ENCODE results near the gene PLEKHA7. TPM values are rescaled to one million over a fixed set of nuclear protein-coding genes. Genes with fewer than 3 reads are reported as not detected.
A peak's percentile ranks its signal among the peaks of the same experiment; 100 is the strongest.

The PLEKHA7 gene
- total RNA-seq, 1 donor from 2014 or later = 77.1 TPM

GRCh38 chr11:16862726-16863125 is 151.5 kb downstream of the PLEKHA7 start:
- H3K27me3 Mint-ChIP-seq = no peaks in the 10 kb centered on the region
- H3K27ac Mint-ChIP-seq = peak overlapping the region; percentile 0
- peaks cover 19% of the 10 kb centered on the region for H3K4me1 Mint-ChIP-seq (ENCODE audit: low read depth)
- H3K36me3 Mint-ChIP-seq (ENCODE audit: insufficient read depth) = peaks cover 10% of the 10 kb centered on the region
- no peak for TF ChIP-seq CTCF (IDR thresholded peaks at IDR 0.05; ENCODE audit: unreplicated experiment)
- DNase-seq (ENCODE audit: low spot score, unreplicated experiment) = no peak
- peaks cover 6% of the 10 kb centered on the region for H3K9me3 Mint-ChIP-seq (ENCODE audit: low read depth)
- no peak overlapping the region for H3K4me3 Mint-ChIP-seq (ENCODE audit: low read depth)

GRCh38 chr11:16861862-16862261 is 152.4 kb downstream of the PLEKHA7 start:
- peaks cover 8% of the 10 kb centered on the region for H3K36me3 Mint-ChIP-seq (ENCODE audit: insufficient read depth)
- H3K4me3 Mint-ChIP-seq (ENCODE audit: low read depth) = no peak overlapping the region
- H3K27me3 Mint-ChIP-seq = no peaks in the 10 kb centered on the region
- no peak overlapping the region for H3K27ac Mint-ChIP-seq
- DNase-seq (ENCODE audit: low spot score, unreplicated experiment) = no peak
- H3K9me3 Mint-ChIP-seq (ENCODE audit: low read depth) = peaks cover 6% of the 10 kb centered on the region
- TF ChIP-seq CTCF (IDR thresholded peaks at IDR 0.05; ENCODE audit: unreplicated experiment) = no peak
- peaks cover 19% of the 10 kb centered on the region for H3K4me1 Mint-ChIP-seq (ENCODE audit: low read depth)

- no peak for TF ChIP-seq CTCF (IDR thresholded peaks at IDR 0.05; ENCODE audit: unreplicated experiment)
- Mint-ChIP-seq H3K27ac (no peak overlapping the region), H3K27me3 (no peaks in the 10 kb centered on the region), H3K36me3 (ENCODE audit: insufficient read depth) (peaks cover 10% of the 10 kb centered on the region), H3K4me3 (ENCODE audit: low read depth) (no peak overlapping the region), H3K4me1 (ENCODE audit: low read depth) (peaks cover 19% of the 10 kb centered on the region), H3K9me3 (ENCODE audit: low read depth) (peaks cover 6% of the 10 kb centered on the region)
- no peak for DNase-seq (ENCODE audit: low spot score, unreplicated experiment)
Measured at GRCh38 chr11:16860617-16861016, 153.6 kb downstream of the PLEKHA7 start.

GRCh38 chr11:16859651-16860050 is 154.6 kb downstream of the PLEKHA7 start:
- peak overlapping the region; percentile 38 for H3K27ac Mint-ChIP-seq

GRCh38 chr11:16857186-16857585 is 157.0 kb downstream of the PLEKHA7 start:
- Mint-ChIP-seq H3K27ac (no peak overlapping the region), H3K4me1 (ENCODE audit: low read depth) (peaks cover 16% of the 10 kb centered on the region), H3K27me3 (no peaks in the 10 kb centered on the region), H3K4me3 (ENCODE audit: low read depth) (no peak overlapping the region), H3K9me3 (ENCODE audit: low read depth) (no peaks in the 10 kb centered on the region), H3K36me3 (ENCODE audit: insufficient read depth) (peaks cover 16% of the 10 kb centered on the region)
- no peak for TF ChIP-seq CTCF (IDR thresholded peaks at IDR 0.05; ENCODE audit: unreplicated experiment)
- no peak for DNase-seq (ENCODE audit: low spot score, unreplicated experiment)

More at GRCh38 chr11:16859651-16860050, 154.6 kb downstream of the PLEKHA7 start:
- Mint-ChIP-seq H3K4me3 (ENCODE audit: low read depth) (no peak overlapping the region), H3K4me1 (ENCODE audit: low read depth) (peaks cover 19% of the 10 kb centered on the region), H3K9me3 (ENCODE audit: low read depth) (peaks cover under 1% of the 10 kb centered on the region), H3K36me3 (ENCODE audit: insufficient read depth) (peaks cover 9% of the 10 kb centered on the region), H3K27me3 (no peaks in the 10 kb centered on the region)
- TF ChIP-seq CTCF (IDR thresholded peaks at IDR 0.05; ENCODE audit: unreplicated experiment) = no peak
- no peak for DNase-seq (ENCODE audit: low spot score, unreplicated experiment)
